ENCODE results near the gene PHYH. TPM values are rescaled to one million over a fixed set of nuclear protein-coding genes. Genes with fewer than 3 reads are reported as not detected.
"Not testable (repeated sequence)": the region's sequence is repeated elsewhere in the genome, so short reads cannot be mapped to it uniquely, and the experiment has no call there.

The PHYH gene
- total RNA-seq, 1 experiment from 2014 or later, result 12.2 TPM

GRCh38 chr10:13271552-13272163, 28.2 kb downstream of the PHYH start:
- H3K4me3 ChIP-seq (ENCODE audit: insufficient read depth, low read depth, low read length), result no peak overlapping the region
- no peaks in the 10 kb centered on the region for H3K36me3 ChIP-seq (replicated peaks; ENCODE audit: control insufficient read depth, insufficient read depth, low read length)
- peak; percentile 92 for DNase-seq
- no peaks in the 10 kb centered on the region for H3K27me3 ChIP-seq (ENCODE audit: control insufficient read depth, insufficient read depth, low read length)

DNA sequence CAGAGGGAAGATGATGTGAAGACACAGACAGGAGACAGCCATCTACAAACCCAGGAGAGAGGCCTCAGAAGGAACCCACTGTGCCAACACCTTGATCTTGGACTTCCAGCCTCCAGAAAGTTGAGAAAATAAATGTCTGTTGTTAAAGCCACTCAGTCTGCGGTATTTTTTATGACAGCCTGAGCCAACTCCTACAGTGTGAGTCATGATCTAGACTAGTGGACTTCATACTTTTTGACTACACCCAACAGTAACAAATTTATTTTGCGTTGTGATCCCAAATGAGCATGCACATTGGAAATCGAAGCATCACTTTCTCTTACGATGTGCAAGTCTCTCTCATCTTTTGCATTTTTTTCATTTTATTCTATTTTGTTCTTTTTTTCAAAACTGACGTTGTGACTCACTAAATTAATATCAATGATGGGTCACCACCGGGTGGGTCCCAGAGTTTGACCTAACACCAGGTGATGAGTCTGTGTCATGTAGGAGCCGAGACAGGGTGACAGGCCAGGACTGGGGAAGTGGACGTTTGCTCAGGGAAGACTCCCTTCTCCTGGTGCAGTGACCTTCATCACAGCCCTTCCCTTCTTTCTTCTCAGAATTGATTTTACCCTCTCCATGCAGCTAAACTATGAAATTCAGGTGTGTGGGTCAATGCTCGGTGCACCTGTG, 28.9 kb downstream of the PHYH start:
- Histone ChIP-seq H3K36me3 (replicated peaks; ENCODE audit: control insufficient read depth, insufficient read depth, low read length) (no peaks in the 10 kb centered on the region), H3K4me3 (ENCODE audit: insufficient read depth, low read depth, low read length) (no peak overlapping the region), H3K27me3 (ENCODE audit: control insufficient read depth, insufficient read depth, low read length) (no peaks in the 10 kb centered on the region)
- no peak for DNase-seq

- no peaks in the 10 kb centered on the region for H3K27me3 ChIP-seq (ENCODE audit: control insufficient read depth, insufficient read depth, low read length)
- no peak for DNase-seq
- no peaks in the 10 kb centered on the region for H3K36me3 ChIP-seq (replicated peaks; ENCODE audit: control insufficient read depth, insufficient read depth, low read length)
- no peak overlapping the region for H3K4me3 ChIP-seq (ENCODE audit: insufficient read depth, low read depth, low read length)
Observed at GRCh38 chr10:13268841-13269240, 31.0 kb downstream of the PHYH start.

DNA sequence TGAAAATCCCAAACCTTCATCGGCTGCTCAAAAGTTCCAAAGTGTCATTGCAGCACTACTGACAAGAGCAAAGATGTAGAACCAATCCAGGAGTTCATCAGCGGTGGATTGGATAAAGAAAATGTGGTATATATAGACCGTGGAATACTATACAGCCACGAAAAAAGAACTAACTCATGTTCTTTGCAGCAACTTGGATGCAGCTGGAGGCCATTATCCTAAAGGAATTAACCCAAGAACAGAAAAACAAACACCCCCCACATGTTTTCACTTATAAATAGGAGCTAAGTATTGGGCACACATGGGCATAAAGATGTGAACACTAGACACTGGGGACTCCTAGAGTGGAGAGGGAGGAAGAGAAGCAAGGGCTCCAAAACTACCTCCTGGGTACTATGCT, 31.6 kb downstream of the PHYH start:
- DNase-seq, result no peak
- Histone ChIP-seq H3K4me3 (ENCODE audit: insufficient read depth, low read depth, low read length) (no peak overlapping the region), H3K27me3 (ENCODE audit: control insufficient read depth, insufficient read depth, low read length) (no peaks in the 10 kb centered on the region), H3K36me3 (replicated peaks; ENCODE audit: control insufficient read depth, insufficient read depth, low read length) (no peaks in the 10 kb centered on the region)

DNA sequence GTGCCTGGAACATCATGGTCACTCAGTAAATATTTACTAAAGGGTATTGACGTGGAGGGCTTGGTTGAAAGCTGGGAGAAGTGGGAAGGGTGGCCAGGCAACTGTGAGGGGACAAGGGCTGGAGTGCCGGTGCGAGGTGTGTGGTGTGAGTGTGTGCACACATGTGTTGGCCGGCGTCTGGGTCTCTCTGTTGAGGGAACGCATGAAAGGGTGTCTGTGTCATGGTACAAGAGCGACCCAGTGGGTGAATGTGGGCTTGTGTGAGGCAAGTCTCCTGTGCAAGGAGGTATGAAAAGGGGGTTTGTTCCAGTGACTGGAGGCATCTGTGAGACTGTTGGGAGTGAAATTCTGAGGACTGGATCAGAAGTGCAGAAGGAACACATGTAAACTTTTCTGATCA, 36.3 kb downstream of the PHYH start:
- Histone ChIP-seq H3K27me3 (ENCODE audit: control insufficient read depth, insufficient read depth, low read length) (no peaks in the 10 kb centered on the region), H3K36me3 (replicated peaks; ENCODE audit: control insufficient read depth, insufficient read depth, low read length) (no peaks in the 10 kb centered on the region), H3K4me3 (ENCODE audit: insufficient read depth, low read depth, low read length) (no peak overlapping the region)
- DNase-seq, result no peak

DNA sequence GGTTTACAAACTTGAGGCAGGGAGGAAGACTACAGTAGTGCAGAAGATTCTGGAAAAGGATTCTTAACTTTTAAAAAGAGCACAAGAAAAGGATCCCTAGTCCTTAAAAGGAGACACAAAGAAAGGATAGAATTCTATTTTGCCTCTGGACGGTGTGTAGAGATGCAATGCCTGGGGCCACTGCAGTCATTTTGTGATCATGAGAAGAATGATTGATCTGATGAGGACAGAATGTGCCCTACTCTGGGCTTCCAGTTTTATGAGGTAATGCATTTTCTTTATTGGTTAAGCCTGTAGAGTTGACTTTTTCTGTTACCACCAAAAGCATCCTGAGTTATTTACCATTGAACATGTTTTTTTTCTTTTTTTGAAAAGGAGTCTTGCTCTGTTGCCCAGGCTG, 37.4 kb downstream of the PHYH start:
- Histone ChIP-seq H3K4me3 (ENCODE audit: insufficient read depth, low read depth, low read length) (no peak overlapping the region), H3K36me3 (replicated peaks; ENCODE audit: control insufficient read depth, insufficient read depth, low read length) (no peaks in the 10 kb centered on the region)
- no peak for DNase-seq

DNA sequence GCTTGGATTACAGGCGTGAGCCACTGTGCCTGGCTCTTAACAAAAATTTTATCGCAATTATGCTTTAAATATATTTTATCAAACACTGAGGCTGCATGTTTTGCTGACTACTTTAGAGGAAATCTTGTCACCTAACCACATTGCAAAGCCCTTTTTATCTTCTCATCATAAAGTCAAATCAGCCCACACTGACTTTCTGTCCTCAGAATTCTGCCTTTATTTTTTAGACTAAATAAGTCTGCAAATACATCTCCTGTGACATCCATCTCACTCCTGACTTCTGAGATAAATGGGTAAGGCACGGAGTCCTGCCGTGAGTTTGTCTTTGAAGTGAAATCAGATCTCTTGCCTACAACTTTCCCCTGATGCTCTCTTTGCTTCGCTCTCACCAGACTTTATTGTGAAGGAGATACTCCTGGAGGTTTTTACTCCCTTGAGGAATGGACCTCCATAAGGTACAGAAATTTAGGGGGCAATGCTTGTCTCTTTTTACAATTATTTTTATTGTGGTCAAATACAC, 42.2 kb downstream of the PHYH start:
- H3K27me3 ChIP-seq (ENCODE audit: control insufficient read depth, insufficient read depth, low read length), result no peaks in the 10 kb centered on the region
- DNase-seq, result no peak
- H3K36me3 ChIP-seq (replicated peaks; ENCODE audit: control insufficient read depth, insufficient read depth, low read length), result no peaks in the 10 kb centered on the region
- no peak overlapping the region for H3K4me3 ChIP-seq (ENCODE audit: insufficient read depth, low read depth, low read length)

More for the DNA sequence above, 37.4 kb downstream of the PHYH start:
- no peaks in the 10 kb centered on the region for H3K27me3 ChIP-seq (ENCODE audit: control insufficient read depth, insufficient read depth, low read length)

DNA sequence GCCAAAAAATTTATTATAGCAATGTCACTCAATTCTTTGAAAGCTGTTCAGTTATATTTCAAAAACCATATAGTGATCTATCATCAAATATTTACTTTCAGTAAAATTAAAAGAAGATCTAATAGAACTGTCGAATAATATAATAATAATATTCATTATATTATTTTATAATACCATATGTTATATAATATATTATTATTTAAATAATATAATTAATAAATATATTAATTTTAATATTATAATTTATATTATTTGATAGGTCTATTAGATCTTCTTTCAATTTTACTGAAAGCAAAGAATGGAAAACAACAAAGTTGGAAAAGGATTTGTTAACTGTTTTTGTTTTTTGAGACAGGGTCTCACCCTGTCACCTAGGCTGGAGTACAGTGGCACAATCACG, 43.2 kb downstream of the PHYH start:
- Histone ChIP-seq H3K36me3 (replicated peaks; ENCODE audit: control insufficient read depth, insufficient read depth, low read length) (no peaks in the 10 kb centered on the region), H3K4me3 (ENCODE audit: insufficient read depth, low read depth, low read length) (no peak overlapping the region), H3K27me3 (ENCODE audit: control insufficient read depth, insufficient read depth, low read length) (no peaks in the 10 kb centered on the region)
- DNase-seq, result no peak

DNA sequence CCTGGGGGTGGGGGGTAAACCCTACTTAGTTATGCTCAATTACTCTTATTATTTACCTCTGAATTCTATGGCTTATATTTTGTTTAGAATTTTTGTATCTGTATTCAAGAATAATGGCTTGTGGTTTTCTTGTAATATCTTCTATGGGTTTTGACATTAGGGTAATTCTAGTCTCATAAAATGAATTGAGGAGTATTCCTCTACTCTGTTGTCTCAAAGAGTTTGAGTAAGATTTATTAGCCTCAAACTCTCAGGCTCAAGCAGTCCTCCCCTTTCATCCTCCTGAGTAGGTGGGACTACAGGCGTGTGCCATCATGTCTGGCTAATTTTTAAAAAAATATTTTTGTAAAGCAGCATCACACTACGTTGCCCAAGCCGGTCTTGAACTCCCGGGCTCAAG, 46.1 kb downstream of the PHYH start:
- no peaks in the 10 kb centered on the region for H3K36me3 ChIP-seq (replicated peaks; ENCODE audit: control insufficient read depth, insufficient read depth, low read length)
- no peak overlapping the region for H3K4me3 ChIP-seq (ENCODE audit: insufficient read depth, low read depth, low read length)
- no peak for DNase-seq
- H3K27me3 ChIP-seq (ENCODE audit: control insufficient read depth, insufficient read depth, low read length), result no peaks in the 10 kb centered on the region

DNA sequence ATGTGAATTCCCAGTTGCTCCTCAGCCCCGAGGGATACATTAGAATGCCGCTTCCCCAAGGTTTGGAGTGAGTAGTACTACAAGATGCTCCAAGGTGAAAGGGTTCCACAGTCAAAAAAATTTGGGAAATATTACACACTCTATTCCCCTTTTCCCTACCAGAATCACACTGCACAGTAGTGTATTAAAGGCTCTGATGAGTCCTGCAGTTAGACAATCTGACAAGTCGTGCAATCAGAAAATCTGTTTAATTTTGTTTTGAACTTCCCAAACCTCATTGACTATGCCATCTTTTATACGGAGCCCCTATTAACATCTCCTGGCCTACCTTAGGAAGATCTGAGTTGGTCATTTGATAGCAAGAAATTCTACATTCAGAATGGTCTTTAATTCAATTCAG, 52.1 kb downstream of the PHYH start:
- no peak for DNase-seq
- H3K4me3 ChIP-seq (ENCODE audit: insufficient read depth, low read depth, low read length), result no peak overlapping the region
- H3K36me3 ChIP-seq (replicated peaks; ENCODE audit: control insufficient read depth, insufficient read depth, low read length), result no peaks in the 10 kb centered on the region
- H3K27me3 ChIP-seq (ENCODE audit: control insufficient read depth, insufficient read depth, low read length), result no peaks in the 10 kb centered on the region

GRCh38 chr10:13247246-13247645, 52.6 kb downstream of the PHYH start:
- no peaks in the 10 kb centered on the region for H3K27me3 ChIP-seq (ENCODE audit: control insufficient read depth, insufficient read depth, low read length)
- no peak for DNase-seq

GRCh38 chr10:13242260-13242659, 57.6 kb downstream of the PHYH start:
- H3K27me3 ChIP-seq (ENCODE audit: control insufficient read depth, insufficient read depth, low read length); DNase-seq; H3K36me3 ChIP-seq (replicated peaks; ENCODE audit: control insufficient read depth, insufficient read depth, low read length); H3K4me3 ChIP-seq (ENCODE audit: insufficient read depth, low read depth, low read length): not testable (repeated sequence)

More at GRCh38 chr10:13247246-13247645, 52.6 kb downstream of the PHYH start:
- no peak overlapping the region for H3K4me3 ChIP-seq (ENCODE audit: insufficient read depth, low read depth, low read length)
- no peaks in the 10 kb centered on the region for H3K36me3 ChIP-seq (replicated peaks; ENCODE audit: control insufficient read depth, insufficient read depth, low read length)

- no peak for DNase-seq
- Histone ChIP-seq H3K27me3 (ENCODE audit: control insufficient read depth, insufficient read depth, low read length) (no peaks in the 10 kb centered on the region), H3K4me3 (ENCODE audit: insufficient read depth, low read depth, low read length) (no peak overlapping the region), H3K36me3 (replicated peaks; ENCODE audit: control insufficient read depth, insufficient read depth, low read length) (no peaks in the 10 kb centered on the region)
Observed at GRCh38 chr10:13241613-13242012, 58.3 kb downstream of the PHYH start.

DNA sequence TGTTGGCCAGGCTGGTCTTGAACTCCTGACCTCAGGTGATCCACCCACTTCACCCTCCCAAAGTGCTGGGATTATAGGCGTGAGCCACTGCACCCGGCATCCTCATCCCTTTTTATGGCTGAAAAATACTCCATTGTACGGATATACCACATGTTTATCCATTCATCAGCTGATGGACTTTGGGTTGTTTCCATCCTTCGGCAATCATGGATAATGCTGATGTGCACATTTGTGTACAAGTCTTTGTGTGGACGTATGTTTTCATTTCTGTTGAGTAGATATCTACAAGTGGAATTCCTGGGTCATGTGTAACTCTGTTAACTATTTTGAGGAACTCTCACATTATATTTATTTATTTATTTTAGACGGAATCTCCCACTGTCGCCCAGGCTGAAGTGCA, 59.9 kb downstream of the PHYH start:
- H3K4me3 ChIP-seq (ENCODE audit: insufficient read depth, low read depth, low read length), result no peak overlapping the region
- H3K36me3 ChIP-seq (replicated peaks; ENCODE audit: control insufficient read depth, insufficient read depth, low read length), result no peaks in the 10 kb centered on the region
- no peaks in the 10 kb centered on the region for H3K27me3 ChIP-seq (ENCODE audit: control insufficient read depth, insufficient read depth, low read length)
- no peak for DNase-seq

- no peak overlapping the region for H3K4me3 ChIP-seq (ENCODE audit: insufficient read depth, low read depth, low read length)
- H3K27me3 ChIP-seq (ENCODE audit: control insufficient read depth, insufficient read depth, low read length), result no peaks in the 10 kb centered on the region
- no peak for DNase-seq
- no peaks in the 10 kb centered on the region for H3K36me3 ChIP-seq (replicated peaks; ENCODE audit: control insufficient read depth, insufficient read depth, low read length)
Observed at GRCh38 chr10:13238271-13239077, 61.4 kb downstream of the PHYH start.
